T47D (cell line): ENCODE data around the gene ARHGAP12.
"Not testable (repeated sequence)": the region's sequence is repeated elsewhere in the genome, so short reads cannot be mapped to it uniquely, and the experiment has no call there.

ENCODE experiments used
- DNase-seq, 2 experiments: peaks; one replicate each; pipeline versions ENCODE4 v3.0.0 to v3.0.0-alpha.2; 2011 to 2012; ENCODE audit warnings: low read depth in 1 of 2, low spot score in 1 of 2
- JUND ChIP-seq: IDR thresholded peaks from 2 replicates; pipeline ENCODE4 v1.6.1; 2012; ENCODE audit warnings: low read depth
- in situ Hi-C: cut with HindIII; loops from 2 replicates; pipeline ENCODE4 v1.10.0; 2016; ENCODE audit warnings: low sequenced_read_pairs, low pct_unique_long_range_greater_than_20kb

The ARHGAP12 gene

DNA sequence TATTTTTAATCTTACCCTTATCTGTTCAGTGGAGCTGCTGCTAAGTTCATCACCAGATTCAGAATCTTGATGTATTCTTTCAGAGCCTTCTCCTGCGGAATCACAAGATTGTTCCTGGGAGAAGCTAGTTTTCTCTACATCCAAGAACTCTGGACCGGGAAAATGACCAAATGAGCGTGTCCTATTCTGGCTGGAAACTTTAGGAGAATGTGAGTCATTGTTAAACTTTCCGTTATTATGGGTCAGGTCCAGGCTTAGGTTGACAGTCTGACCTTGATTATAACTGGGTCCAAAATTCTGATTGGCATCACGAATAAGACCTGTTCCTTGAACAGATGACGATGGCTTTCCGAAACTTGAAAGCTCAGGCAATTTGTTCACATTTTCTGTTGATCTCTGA, 20.5 kb downstream of the ARHGAP12 start:
- no peak for TF ChIP-seq JUND
- in situ Hi-C loops: no loop called here
- DNase-seq: no peak

DNA sequence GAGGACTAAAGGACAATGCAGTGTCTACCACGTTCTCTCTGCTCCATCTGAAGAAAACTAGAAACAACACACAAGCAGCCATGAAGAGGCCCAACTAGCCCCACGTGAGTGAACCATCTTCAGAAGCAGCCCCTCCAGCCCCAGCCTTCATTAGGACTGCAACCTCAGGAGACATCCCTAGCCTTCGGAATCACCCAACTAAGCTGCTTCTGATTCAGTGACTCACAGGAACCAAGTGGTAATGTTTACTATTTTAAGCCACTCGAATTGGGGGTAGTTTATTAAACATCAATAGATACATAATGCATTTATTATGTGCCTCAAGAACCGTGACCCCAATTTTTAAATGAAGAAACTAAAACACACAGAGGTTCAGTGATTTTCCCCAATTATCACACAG, 22.6 kb downstream of the ARHGAP12 start:
- in situ Hi-C loops: no loop called here
- no peak for TF ChIP-seq JUND
- DNase-seq: no peak

DNA sequence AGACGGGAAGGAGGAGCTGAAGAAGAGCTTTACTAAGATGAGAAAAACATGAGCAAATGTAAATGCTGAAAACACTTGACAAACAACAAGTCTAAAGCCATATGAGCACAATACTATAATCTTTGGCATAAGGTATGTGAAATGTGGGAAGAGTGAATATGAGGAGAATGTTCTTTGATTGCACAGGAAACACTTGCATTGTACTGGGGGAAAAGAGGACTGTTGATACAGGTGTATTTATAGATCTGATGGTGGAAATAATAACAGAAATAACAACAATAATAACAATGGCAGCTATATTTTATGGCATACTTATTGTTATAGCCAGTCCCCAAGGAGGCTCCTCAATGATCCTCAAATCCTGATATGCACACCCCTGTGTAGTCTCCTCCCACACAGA, 23.0 kb downstream of the ARHGAP12 start:
- in situ Hi-C loops: no loop called here
- TF ChIP-seq JUND: no peak
- DNase-seq: no peak

DNA sequence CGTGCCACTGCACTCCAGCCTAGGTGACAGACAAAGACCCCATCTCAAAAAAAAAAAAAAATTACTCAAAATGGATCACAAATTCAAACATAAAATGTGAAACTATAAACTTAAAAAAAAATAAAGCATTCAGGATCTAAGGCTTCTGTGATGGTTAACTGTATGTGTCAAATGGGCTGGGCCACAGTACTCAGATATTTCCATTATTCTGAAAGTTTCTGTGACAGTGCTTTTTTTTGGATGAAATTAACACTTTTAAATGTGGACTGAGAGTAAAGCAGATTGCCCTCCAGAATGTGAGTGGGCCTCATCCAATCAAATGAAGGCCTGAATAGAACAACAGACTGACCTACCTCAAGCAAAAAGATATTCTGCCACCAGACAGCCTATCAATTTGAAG, 26.0 kb downstream of the ARHGAP12 start:
- TF ChIP-seq JUND: no peak
- no peak for DNase-seq
- in situ Hi-C loops: no loop called here

DNA sequence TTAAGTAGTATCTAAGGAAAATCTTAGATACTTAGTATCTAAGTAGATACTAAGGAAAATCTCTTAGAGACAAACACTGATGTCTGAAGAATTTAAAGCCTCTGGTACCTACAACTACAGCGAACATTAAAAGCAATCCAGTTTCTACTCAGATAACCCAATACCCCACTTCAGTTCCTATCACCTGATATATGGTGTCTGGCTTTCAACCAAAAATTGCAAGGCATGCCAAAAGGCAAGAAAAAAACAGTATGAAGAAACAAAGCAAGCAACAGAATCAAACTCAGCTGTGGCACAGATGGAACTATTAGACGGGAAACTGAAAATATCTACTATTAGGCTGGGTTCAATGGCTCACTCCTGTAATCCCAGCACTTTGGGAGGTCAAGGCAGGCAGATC, 31.1 kb downstream of the ARHGAP12 start:
- DNase-seq: no peak
- TF ChIP-seq JUND: no peak
- in situ Hi-C loops: no loop called here

DNA sequence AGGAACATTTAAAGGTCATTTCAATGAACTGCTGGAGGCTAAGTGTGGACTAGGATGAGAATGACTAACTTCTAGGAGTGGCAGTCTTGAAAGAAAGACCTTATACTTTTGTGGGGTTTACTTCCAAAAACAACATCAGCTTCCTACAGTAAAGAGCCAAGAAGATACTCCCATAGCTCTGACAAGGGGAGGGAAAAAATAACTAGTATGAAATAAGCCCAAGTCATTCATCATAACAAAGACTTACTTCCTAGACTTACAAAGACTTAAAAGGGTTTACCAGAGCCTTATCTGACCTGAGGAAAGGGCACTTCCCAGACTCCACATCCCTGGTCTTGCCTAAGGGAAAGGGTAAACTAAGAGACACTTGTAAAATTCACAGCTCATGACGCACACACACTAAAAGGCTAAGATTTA, 31.7 kb downstream of the ARHGAP12 start:
- DNase-seq: no peak
- in situ Hi-C loops: no loop called here
- no peak for TF ChIP-seq JUND

DNA sequence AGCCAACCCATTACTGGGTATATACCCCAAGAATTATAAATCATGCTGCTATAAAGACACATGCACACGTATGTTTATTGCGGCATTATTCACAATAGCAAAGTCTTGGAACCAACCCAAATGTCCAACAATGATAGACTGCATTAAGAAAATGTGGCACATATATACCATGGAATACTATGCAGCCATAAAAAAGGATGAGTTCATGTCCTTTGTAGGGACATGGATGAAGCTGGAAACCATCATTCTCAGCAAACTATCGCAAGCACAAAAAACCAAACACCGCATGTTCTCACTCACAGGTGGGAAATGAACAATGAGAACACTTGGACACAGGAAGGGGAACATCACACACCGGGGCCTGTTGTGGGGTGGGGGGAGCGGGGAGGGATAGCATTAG, 32.9 kb downstream of the ARHGAP12 start:
- in situ Hi-C loops: not testable (repeated sequence)

DNA sequence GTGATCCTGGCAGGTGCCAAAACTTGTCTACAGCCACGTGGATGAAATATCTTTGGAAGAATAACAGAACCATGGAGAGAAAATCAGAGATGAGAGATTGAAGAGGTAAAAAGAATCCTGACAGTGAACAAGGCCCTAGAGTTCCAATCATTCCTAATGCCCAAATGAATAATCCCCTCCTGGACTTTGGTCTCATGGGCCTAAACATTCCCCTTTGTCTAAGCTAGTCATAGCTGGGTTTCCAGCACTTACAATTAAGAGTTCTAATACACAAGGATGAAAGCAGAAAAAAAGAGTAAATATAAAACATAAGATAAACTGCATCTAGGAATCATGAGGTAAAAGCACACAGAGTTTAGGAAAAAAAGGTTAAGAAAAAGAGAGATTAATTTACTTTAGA, 40.2 kb downstream of the ARHGAP12 start:
- no peak for TF ChIP-seq JUND

More for the DNA sequence above, 32.9 kb downstream of the ARHGAP12 start:
- not testable (repeated sequence) for DNase-seq

DNA sequence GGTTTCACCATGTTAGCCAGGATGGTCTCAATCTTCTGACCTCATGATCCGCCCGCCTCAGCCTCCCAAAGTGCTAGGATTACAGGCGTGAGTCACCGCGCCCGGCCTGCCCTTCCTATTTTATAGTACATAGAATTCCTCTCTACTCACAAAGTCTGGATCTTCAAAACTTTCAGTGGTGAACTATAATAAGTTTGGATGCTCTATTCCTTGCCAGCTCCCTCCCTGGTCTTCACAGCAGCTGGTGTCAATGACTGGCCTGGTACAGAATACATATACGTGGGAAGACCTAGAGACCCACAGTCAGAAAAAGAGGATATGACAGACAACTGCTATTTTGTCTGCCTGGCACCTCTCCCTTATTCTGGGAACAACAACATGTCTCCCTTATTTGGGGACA, 40.8 kb downstream of the ARHGAP12 start:
- in situ Hi-C loops: no loop called here
- no peak for DNase-seq
- TF ChIP-seq JUND: no peak

More for the DNA sequence above, 40.2 kb downstream of the ARHGAP12 start:
- in situ Hi-C loops: no loop called here
- no peak for DNase-seq

DNA sequence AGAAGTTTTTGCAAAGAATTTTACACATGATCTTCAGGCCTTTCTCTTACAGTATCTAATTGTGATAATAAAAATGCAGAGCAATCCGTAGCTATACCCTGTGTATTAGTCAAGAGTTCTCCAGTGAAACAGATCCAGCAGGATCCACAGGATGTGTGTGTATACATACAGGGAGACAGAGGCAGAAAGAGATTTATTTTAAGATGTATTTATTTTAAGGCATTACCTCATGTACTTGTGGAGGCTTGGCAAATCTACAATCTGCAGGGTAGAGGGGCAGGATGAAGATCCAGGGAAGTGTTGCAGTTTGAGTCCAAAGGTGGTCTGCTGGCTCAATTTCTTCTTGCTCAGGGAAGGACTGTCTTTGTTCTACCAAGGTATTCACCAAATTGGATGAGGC, 41.7 kb downstream of the ARHGAP12 start:
- TF ChIP-seq JUND: no peak
- no peak for DNase-seq
- in situ Hi-C loops: no loop called here

DNA sequence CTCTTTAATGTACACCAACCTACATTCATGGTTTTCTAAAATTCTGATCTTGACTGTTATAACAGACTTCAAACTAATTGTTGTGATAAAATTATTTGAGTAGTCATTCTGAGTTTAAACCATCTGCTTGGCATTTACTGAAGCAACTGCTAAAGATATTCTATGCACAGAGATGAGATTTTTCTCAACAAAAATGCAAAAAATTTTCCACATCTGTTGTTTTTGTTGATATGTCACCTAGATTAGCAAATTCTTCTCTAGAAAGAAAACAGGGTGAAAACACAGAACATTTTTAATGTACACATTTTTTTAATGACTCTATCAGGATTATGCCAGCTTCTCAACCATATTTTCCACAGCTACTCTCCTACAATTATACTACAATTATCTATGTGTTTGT, 42.7 kb downstream of the ARHGAP12 start:
- DNase-seq: no peak
- TF ChIP-seq JUND: no peak
- in situ Hi-C loops: no loop called here

DNA sequence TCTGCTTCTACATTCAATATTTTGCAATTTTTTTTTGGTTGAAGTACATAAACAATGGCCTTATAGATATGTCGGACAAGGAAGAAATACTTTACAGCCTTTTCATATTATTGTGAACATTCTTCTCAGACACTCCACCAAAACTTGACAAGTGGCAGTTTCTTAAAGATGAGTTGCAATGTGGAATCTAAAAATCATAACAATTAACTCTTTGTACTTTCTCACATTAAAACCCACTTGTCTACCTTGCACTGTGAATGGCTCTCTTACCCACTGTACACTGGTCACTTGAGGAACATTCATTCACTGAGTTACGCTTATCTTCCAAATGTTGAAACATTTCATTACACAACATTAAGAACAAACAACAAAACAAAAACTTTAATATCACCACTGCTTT, 44.2 kb downstream of the ARHGAP12 start:
- no peak for DNase-seq
- in situ Hi-C loops: no loop called here
- TF ChIP-seq JUND: no peak

DNA sequence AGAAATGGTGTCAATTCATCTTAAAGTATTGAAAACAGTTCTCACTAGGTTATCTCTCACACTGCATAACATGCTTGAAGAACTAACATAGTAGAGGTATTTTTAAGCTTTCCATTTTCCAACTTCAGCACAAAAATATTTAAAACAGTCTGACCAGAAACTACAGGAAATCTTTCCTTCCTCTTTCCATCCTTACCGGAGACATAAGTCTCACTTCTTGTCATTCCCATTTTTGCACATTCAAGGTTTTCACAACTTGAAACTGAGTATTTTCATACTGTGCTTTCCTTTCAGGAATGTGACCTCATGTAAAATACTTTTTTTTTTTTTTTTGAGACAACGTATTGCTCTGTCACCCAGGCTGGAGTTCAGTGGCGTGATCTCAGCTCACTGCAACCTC, 45.2 kb downstream of the ARHGAP12 start:
- no peak for DNase-seq
- TF ChIP-seq JUND: no peak
- in situ Hi-C loops: no loop called here

DNA sequence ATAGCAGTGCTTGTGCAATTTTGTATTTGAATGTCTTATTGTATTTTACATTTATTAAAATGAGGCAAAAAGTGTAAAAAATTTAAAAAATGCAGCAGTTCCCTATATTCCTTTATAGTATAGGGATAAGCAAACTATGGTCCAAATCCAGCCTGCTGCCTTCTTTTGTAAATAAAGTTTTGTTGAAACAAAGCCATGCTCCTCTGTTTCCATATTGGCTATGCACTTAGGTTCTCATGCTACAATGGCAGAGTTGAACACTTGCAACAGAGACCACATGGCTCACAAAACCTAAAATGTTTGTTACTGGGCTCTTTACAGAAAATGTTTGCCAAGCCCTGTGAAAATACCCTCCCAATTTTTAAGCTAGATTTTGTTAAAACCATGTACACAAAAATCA, 50.1 kb downstream of the ARHGAP12 start:
- TF ChIP-seq JUND: no peak
- DNase-seq: no peak
- in situ Hi-C loops: no loop called here

DNA sequence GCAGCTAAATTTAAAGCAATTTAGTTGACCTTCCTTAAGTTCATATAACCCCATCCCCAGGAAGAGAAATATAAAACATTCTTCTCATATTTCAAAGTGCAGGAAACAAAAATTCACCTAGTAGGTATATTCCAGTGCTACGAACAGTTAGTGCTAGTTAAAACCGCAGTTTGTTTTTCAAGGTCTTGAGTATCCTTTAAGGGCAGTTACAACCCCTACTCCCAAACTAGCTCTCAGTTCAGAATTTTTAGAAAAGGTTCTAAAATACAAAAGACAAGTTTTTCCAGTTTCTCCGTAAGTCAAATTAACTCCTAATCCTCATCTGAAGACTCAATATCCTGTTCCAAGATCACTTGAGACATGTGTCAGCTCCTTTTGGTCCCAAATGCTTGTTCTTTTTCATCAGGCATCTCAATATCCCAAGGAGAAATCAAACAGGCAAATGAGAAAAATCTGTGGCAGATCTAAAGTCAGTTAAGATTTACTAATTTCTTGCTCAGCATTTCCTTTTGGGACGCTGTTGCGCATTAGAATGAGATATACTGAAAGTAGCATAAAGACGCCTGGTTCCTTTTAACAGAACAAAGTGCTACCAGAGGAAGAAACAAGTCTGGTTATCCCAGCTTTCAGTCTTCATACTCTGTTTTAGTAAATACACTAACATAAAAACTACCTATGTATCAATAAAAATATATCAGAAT, 51.8 kb downstream of the ARHGAP12 start:
- in situ Hi-C loops: no loop called here

More for the DNA sequence above, 51.8 kb downstream of the ARHGAP12 start:
- DNase-seq: no peak
- no peak for TF ChIP-seq JUND
